Endothelial cell of umbilical vein (primary cell): ENCODE measurements around the gene HUWE1. TPM values are rescaled to one million over a fixed set of nuclear protein-coding genes. Genes with fewer than 3 reads are reported as not detected.
A peak's percentile ranks its signal among the peaks of the same experiment; 100 is the strongest.

Source experiments
- BruUV-seq: library from RNA; stranded (reverse); fragments of 400-500 nt; replicated peaks from 2 replicates; lab custom pipeline; 2021; lab: Mats Ljungman, UMichigan
- CTCF ChIA-PET: fragments of 300-600, 350-600 bp; sonication (Branson Sonifier 250); formaldehyde crosslinking; loops from one replicate; lab custom pipeline; 2021; ENCODE audit warnings: antibody characterized with exemption, inconsistent platforms; lab: Charles Lee
- POLR2A ChIA-PET: fragments of 300-600, 350-600 bp; sonication (Branson Sonifier 250); formaldehyde crosslinking; loops from one replicate; lab custom pipeline; 2021; ENCODE audit warnings: antibody characterized with exemption, inconsistent platforms; lab: Charles Lee
- DNase-seq: peaks from one replicate; pipeline ENCODE4 v3.0.0-alpha.2; 2011; ENCODE audit warnings: low read depth, low spot score
- FAIRE-seq: peaks from 2 replicates; lab custom pipeline; 2011; peaks lifted over from hg19 to GRCh38; lab: Jason Lieb, UNC
- H2AFZ ChIP-seq: 2 replicates; pipeline ENCODE4 v1.6.0; 2012; ENCODE audit warnings: low read depth, low read length, control low read depth, inconsistent platforms
- H3K27ac ChIP-seq: 2 replicates; pipeline ENCODE4 v1.5.1; 2011; ENCODE audit warnings: low read depth, mild to moderate bottlenecking, control low read depth, low read length, moderate library complexity; ENCODE audit not compliant: insufficient read depth
- H3K27me3 ChIP-seq, 2 experiments: 2 replicates each; pipeline versions ENCODE4 v1.6.0 to v1.6.1; 2011; ENCODE audit warnings: low read length in 2 of 2, mixed read lengths in 1 of 2; ENCODE audit not compliant: control insufficient read depth in 2 of 2, insufficient read depth in 2 of 2
- H3K36me3 ChIP-seq, 2 experiments: 2 replicates in 1 of 2; 3 replicates in 1 of 2; pipeline ENCODE4 v1.5.1; 2011; ENCODE audit warnings: low read length in 2 of 2, mild to moderate bottlenecking in 1 of 2, moderate library complexity in 1 of 2; ENCODE audit not compliant: control insufficient read depth in 2 of 2, insufficient read depth in 2 of 2; ENCODE audit errors: extremely low read depth in 1 of 2
- H3K4me1 ChIP-seq: 3 replicates; pipeline ENCODE4 v1.5.1; 2011; ENCODE audit warnings: mild to moderate bottlenecking, low read length; ENCODE audit not compliant: control insufficient read depth, insufficient read depth; ENCODE audit errors: extremely low read depth
- H3K4me2 ChIP-seq: 2 replicates; pipeline ENCODE4 v1.6.1; 2011; ENCODE audit warnings: low read length, control low read depth, mixed read lengths; ENCODE audit not compliant: insufficient read depth
- H3K4me3 ChIP-seq, 3 experiments: fragments of 200-600 bp in 1 of 3; sonication (generic), shearing (Covaris generic) in 1 of 3; replicated peaks in 1 of 3; 2 replicates each; pipeline ENCODE4 v1.5.1; 2011 to 2016; ENCODE audit warnings: control low read depth in 3 of 3, low read length in 3 of 3, mild to moderate bottlenecking in 2 of 3, inconsistent platforms in 1 of 3, low read depth in 1 of 3, moderate library complexity in 1 of 3; ENCODE audit not compliant: insufficient read depth in 1 of 3
- H3K79me2 ChIP-seq: 2 replicates; pipeline ENCODE4 v1.6.0; 2012; ENCODE audit warnings: low read length, inconsistent platforms; ENCODE audit not compliant: control insufficient read depth, insufficient read depth
- H3K9ac ChIP-seq: replicated peaks from 2 replicates; pipeline ENCODE3; 2011; ENCODE audit warnings: low read length, control low read depth; ENCODE audit not compliant: insufficient read depth; ENCODE audit errors: extremely low read depth
- H3K9me1 ChIP-seq: replicated peaks from 3 replicates; pipeline ENCODE4 v1.6.0; 2011; ENCODE audit warnings: mild to moderate bottlenecking, low read length; ENCODE audit not compliant: control insufficient read depth, insufficient read depth; ENCODE audit errors: extremely low read depth
- H3K9me3 ChIP-seq: replicated peaks from 2 replicates; pipeline ENCODE4 v1.5.1; 2012; ENCODE audit warnings: low read length, inconsistent platforms; ENCODE audit not compliant: control insufficient read depth, insufficient read depth
- H4K20me1 ChIP-seq: replicated peaks from 2 replicates; pipeline ENCODE3; 2011; ENCODE audit warnings: mild to moderate bottlenecking, low read length; ENCODE audit not compliant: control insufficient read depth, insufficient read depth; ENCODE audit errors: extremely low read depth
- CTCF ChIP-seq, 2 donors: IDR thresholded peaks; 1 replicate in 1 of 2; 2 replicates in 1 of 2; pipeline ENCODE4 v1.5.1; 2011; ENCODE audit warnings: low read length in 2 of 2, mild to moderate bottlenecking in 2 of 2, moderate library complexity in 2 of 2, control low read depth in 1 of 2, inconsistent platforms in 1 of 2, low read depth in 1 of 2; ENCODE audit not compliant: insufficient read depth in 1 of 2; ENCODE audit errors: extremely low read depth in 1 of 2
- EZH2 ChIP-seq: IDR thresholded peaks from 2 replicates; pipeline ENCODE4 v1.6.1; 2012; ENCODE audit warnings: borderline replicate concordance, low read depth, mild to moderate bottlenecking, moderate library complexity, low read length, inconsistent platforms; ENCODE audit not compliant: severe bottlenecking
- FOS ChIP-seq: IDR thresholded peaks from 2 replicates; pipeline ENCODE4 v1.6.1; 2011; ENCODE audit warnings: mild to moderate bottlenecking, low read length, moderate library complexity, borderline replicate concordance; ENCODE audit not compliant: insufficient read depth
- GATA2 ChIP-seq: IDR thresholded peaks from 2 replicates; pipeline ENCODE4 v1.7.0; 2011; ENCODE audit warnings: low read depth, mild to moderate bottlenecking, moderate library complexity, mixed read lengths, low read length; ENCODE audit not compliant: insufficient read length, insufficient read depth
- JUN ChIP-seq: IDR thresholded peaks from 2 replicates; pipeline ENCODE4 v1.6.1; 2011; ENCODE audit warnings: borderline replicate concordance, low read depth; ENCODE audit not compliant: insufficient read length, insufficient read depth
- MAX ChIP-seq: IDR thresholded peaks from 2 replicates; pipeline ENCODE4 v1.6.1; 2011; ENCODE audit not compliant: insufficient read depth, insufficient read length
- POLR2A ChIP-seq: IDR thresholded peaks from 2 replicates; pipeline ENCODE4 v1.6.1; 2012; ENCODE audit warnings: low read depth, mild to moderate bottlenecking, control low read depth, low read length
- POLR2AphosphoS5 ChIP-seq: IDR thresholded peaks from 2 replicates; pipeline ENCODE4 v1.6.1; 2012; ENCODE audit warnings: low read depth, mild to moderate bottlenecking, control low read depth, low read length, moderate library complexity; ENCODE audit not compliant: insufficient read depth
- dilution Hi-C: fragments of 300-500 bp; cut with MboI; formaldehyde crosslinking; loops from one replicate; pipeline ENCODE4 v1.15.0; 2019; ENCODE audit warnings: low sequenced_read_pairs; ENCODE audit not compliant: extremely low pct_ligation_motif_present
- intact Hi-C: fragments of 100-400 bp; cut with micrococcal nuclease; formaldehyde crosslinking; loops from one replicate; pipeline ENCODE4 v1.10.0; 2022
- polyA plus RNA-seq, 4 experiments: library from polyadenylated mRNA; depleted of rRNA in 3 of 4; stranded (reverse) in 3 of 4; unstranded in 1 of 4; fragments of >200 nt; gene quantifications; 2 replicates each; pipeline versions ENCODE4 v1.2.1 to v1.2.3, GENCODE V29; 2011 to 2012; ENCODE audit warnings: missing spikeins in 1 of 4
- total RNA-seq: library from RNA; stranded (reverse); gene quantifications from 2 replicates; pipeline ENCODE4 v1.2.3, GENCODE V29; 2021

The HUWE1 gene
- total and polyA plus RNA-seq, 2 donors (not counting 3 experiments of a cell fraction or from before 2014, with no cell fraction given): 66.6 to 210 TPM

GRCh38 chrX:53688300-53688699 is 1.8 kb upstream of the HUWE1 start:
- TF ChIP-seq POLR2A (no peak), GATA2 (no peak), FOS (no peak), MAX (no peak), POLR2AphosphoS5 (no peak), JUN (no peak), CTCF (IDR thresholded peaks at IDR 0.05; ENCODE audit: extremely low read depth in 1 of 2, insufficient read depth in 1 of 2, low read depth in 1 of 2, low read length in 2 of 2) (no peak), EZH2 (no peak)
- no peak overlapping the region for H3K9ac ChIP-seq
- H3K79me2 ChIP-seq: peaks cover 13% of the 10 kb centered on the region
- no peak overlapping the region for H3K27ac ChIP-seq
- DNase-seq: no peak
- H2AFZ ChIP-seq: no peak overlapping the region
- no peak overlapping the region for H3K4me3 ChIP-seq
- H3K9me3 ChIP-seq: no peaks in the 10 kb centered on the region
- dilution Hi-C loops: no loop called here
- H3K27me3 ChIP-seq: no peaks in the 10 kb centered on the region
- H3K4me1 ChIP-seq: peaks cover 6% of the 10 kb centered on the region
- intact Hi-C loops: loop anchor here (10.0 kb wide), 3 partner anchors 497 to 1477 kb away; partner anchors contain the start of genes FAM120C and MAGED2
- ChIA-PET CTCF (no interaction called here), POLR2A (no interaction called here)
- H3K36me3 ChIP-seq: no peaks in the 10 kb centered on the region
- no peaks in the 10 kb centered on the region for H4K20me1 ChIP-seq
- no peaks in the 10 kb centered on the region for H3K9me1 ChIP-seq
- peak; percentile 55 for FAIRE-seq
- H3K4me2 ChIP-seq: no peak overlapping the region
- no TSS peak for BruUV-seq
